ENCODE results near the gene RIOK3.

The RIOK3 gene

DNA sequence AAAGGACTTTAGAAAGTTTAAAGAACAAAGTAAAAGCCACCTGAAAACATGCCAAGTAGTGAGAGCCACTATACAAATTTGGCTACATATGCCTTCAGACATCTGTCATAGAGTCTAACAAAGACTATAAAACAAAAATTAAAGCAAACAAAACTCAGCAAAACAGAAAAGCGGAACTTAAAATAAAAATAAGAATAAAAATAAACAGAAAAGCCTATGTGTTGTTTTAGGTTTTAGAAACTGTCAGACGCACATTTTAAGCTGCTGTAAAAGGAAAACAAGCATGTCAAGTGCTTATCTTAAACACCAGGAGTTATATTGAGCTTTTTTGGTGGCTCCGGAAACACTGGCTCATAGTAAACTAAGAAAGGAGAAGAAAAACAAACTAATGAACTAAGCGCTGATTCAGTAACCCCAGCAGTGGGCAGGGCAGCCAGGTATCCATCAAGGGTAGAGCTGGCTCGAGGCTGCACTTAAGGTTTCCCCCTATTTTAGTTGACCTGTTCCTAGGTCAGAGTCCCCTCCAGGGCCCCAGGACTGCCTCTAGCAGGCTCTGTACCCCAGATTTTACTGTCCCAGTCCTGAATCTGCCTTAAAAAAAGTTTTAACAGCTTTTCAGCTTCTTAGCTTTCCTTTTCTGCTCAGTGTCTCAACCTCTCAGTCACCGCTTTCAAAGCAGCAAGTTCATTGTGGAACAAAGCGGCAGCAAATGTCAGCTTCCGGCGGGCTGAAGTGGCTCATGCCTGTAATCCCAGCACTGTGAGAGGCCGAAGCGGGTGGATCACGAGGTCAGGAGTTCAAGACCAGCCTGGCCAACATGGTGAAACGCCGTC, 34.9 kb downstream of the RIOK3 start (continued):
- TF ChIP-seq, protein P1, sequence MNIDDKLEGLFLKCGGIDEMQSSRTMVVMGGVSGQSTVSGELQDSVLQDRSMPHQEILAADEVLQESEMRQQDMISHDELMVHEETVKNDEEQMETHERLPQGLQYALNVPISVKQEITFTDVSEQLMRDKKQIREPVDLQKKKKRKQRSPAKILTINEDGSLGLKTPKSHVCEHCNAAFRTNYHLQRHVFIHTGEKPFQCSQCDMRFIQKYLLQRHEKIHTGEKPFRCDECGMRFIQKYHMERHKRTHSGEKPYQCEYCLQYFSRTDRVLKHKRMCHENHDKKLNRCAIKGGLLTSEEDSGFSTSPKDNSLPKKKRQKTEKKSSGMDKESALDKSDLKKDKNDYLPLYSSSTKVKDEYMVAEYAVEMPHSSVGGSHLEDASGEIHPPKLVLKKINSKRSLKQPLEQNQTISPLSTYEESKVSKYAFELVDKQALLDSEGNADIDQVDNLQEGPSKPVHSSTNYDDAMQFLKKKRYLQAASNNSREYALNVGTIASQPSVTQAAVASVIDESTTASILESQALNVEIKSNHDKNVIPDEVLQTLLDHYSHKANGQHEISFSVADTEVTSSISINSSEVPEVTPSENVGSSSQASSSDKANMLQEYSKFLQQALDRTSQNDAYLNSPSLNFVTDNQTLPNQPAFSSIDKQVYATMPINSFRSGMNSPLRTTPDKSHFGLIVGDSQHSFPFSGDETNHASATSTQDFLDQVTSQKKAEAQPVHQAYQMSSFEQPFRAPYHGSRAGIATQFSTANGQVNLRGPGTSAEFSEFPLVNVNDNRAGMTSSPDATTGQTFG (tag by site-specific recombination; IDR thresholded peaks at IDR 0.05; ENCODE audit: borderline replicate concordance) = no peak
- TF ChIP-seq EGR2 (tag by site-specific recombination; IDR thresholded peaks at IDR 0.05; ENCODE audit: low read depth) = no peak
- TF ChIP-seq, protein P2, sequence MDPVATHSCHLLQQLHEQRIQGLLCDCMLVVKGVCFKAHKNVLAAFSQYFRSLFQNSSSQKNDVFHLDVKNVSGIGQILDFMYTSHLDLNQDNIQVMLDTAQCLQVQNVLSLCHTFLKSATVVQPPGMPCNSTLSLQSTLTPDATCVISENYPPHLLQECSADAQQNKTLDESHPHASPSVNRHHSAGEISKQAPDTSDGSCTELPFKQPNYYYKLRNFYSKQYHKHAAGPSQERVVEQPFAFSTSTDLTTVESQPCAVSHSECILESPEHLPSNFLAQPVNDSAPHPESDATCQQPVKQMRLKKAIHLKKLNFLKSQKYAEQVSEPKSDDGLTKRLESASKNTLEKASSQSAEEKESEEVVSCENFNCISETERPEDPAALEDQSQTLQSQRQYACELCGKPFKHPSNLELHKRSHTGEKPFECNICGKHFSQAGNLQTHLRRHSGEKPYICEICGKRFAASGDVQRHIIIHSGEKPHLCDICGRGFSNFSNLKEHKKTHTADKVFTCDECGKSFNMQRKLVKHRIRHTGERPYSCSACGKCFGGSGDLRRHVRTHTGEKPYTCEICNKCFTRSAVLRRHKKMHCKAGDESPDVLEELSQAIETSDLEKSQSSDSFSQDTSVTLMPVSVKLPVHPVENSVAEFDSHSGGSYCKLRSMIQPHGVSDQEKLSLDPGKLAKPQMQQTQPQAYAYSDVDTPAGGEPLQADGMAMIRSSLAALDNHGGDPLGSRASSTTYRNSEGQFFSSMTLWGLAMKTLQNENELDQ (tag by site-specific recombination; IDR thresholded peaks at IDR 0.05; ENCODE audit: low read depth) = no peak
- TF ChIP-seq YY1 (tag by site-specific recombination; IDR thresholded peaks at IDR 0.05) = no peak
- TF ChIP-seq ZNF76 (tag by site-specific recombination; IDR thresholded peaks at IDR 0.05; ENCODE audit: borderline replicate concordance, low read depth) = no peak
- TF ChIP-seq, protein P3, sequence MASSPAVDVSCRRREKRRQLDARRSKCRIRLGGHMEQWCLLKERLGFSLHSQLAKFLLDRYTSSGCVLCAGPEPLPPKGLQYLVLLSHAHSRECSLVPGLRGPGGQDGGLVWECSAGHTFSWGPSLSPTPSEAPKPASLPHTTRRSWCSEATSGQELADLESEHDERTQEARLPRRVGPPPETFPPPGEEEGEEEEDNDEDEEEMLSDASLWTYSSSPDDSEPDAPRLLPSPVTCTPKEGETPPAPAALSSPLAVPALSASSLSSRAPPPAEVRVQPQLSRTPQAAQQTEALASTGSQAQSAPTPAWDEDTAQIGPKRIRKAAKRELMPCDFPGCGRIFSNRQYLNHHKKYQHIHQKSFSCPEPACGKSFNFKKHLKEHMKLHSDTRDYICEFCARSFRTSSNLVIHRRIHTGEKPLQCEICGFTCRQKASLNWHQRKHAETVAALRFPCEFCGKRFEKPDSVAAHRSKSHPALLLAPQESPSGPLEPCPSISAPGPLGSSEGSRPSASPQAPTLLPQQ (tag by site-specific recombination; IDR thresholded peaks at IDR 0.05) = no peak
- TF ChIP-seq ZNF146 (tag by site-specific recombination; IDR thresholded peaks at IDR 0.05) = no peak
- TF ChIP-seq ZNF214 (tag by site-specific recombination; IDR thresholded peaks at IDR 0.05; ENCODE audit: borderline replicate concordance) = no peak
- no peak for TF ChIP-seq ZNF768 (tag by site-specific recombination; IDR thresholded peaks at IDR 0.05)
- TF ChIP-seq, protein P4, sequence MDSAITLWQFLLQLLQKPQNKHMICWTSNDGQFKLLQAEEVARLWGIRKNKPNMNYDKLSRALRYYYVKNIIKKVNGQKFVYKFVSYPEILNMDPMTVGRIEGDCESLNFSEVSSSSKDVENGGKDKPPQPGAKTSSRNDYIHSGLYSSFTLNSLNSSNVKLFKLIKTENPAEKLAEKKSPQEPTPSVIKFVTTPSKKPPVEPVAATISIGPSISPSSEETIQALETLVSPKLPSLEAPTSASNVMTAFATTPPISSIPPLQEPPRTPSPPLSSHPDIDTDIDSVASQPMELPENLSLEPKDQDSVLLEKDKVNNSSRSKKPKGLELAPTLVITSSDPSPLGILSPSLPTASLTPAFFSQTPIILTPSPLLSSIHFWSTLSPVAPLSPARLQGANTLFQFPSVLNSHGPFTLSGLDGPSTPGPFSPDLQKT (IDR thresholded peaks at IDR 0.05; ENCODE audit: borderline replicate concordance, low read depth, low read length) = no peak
- TF ChIP-seq ZNF513 (tag by site-specific recombination; IDR thresholded peaks at IDR 0.05) = no peak
- peak; percentile 19; the same call in 1 of the 2 replicates for TF ChIP-seq OVOL3 (tag by site-specific recombination; IDR thresholded peaks at IDR 0.05)
- TF ChIP-seq, protein P5, sequence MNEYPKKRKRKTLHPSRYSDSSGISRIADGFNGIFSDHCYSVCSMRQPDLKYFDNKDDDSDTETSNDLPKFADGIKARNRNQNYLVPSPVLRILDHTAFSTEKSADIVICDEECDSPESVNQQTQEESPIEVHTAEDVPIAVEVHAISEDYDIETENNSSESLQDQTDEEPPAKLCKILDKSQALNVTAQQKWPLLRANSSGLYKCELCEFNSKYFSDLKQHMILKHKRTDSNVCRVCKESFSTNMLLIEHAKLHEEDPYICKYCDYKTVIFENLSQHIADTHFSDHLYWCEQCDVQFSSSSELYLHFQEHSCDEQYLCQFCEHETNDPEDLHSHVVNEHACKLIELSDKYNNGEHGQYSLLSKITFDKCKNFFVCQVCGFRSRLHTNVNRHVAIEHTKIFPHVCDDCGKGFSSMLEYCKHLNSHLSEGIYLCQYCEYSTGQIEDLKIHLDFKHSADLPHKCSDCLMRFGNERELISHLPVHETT (tag by site-specific recombination; IDR thresholded peaks at IDR 0.05) = no peak
- no peak for TF ChIP-seq SCRT2 (tag by site-specific recombination; IDR thresholded peaks at IDR 0.05)
- no peak for TF ChIP-seq ZNF623 (tag by site-specific recombination; IDR thresholded peaks at IDR 0.05)
- TF ChIP-seq ZFP41 (tag by site-specific recombination; IDR thresholded peaks at IDR 0.05; ENCODE audit: borderline replicate concordance) = no peak
- no peak for TF ChIP-seq ZNF140 (tag by site-specific recombination; IDR thresholded peaks at IDR 0.05)
- 0 out of 2 replicates have a peak, but pooled peaks have one; percentile 7 for TF ChIP-seq ZBTB11 (tag by site-specific recombination; conservative IDR thresholded peaks at IDR 0.05; ENCODE audit: low read depth)
- no peak for TF ChIP-seq ZBTB48 (tag by site-specific recombination; IDR thresholded peaks at IDR 0.05)
- 0 out of 2 replicates have a peak, but pooled peaks have one; percentile 46 for TF ChIP-seq TRIM28 (IDR thresholded peaks at IDR 0.05; ENCODE audit: borderline replicate concordance, low read length)
- no peak for TF ChIP-seq KLF1 (tag by site-specific recombination; IDR thresholded peaks at IDR 0.05)
- no peak; the same call in 1 of the 2 replicates for TF ChIP-seq ZNF366 (tag by site-specific recombination; conservative IDR thresholded peaks at IDR 0.05)

Data from HEK293 (cell line).